Left cardiac atrium (tissue), 4 donors: ENCODE measurements around the gene HIC2. TPM values are rescaled to one million over a fixed set of nuclear protein-coding genes. Genes with fewer than 3 reads are reported as not detected.
"Not testable (repeated sequence)": the region's sequence is repeated elsewhere in the genome, so short reads cannot be mapped to it uniquely, and the experiment has no call there.

Experiments
- ATAC-seq, 2 donors: fragments of 200-7000 bp; cut with Tn5 transposase; one replicate each; pipeline ENCODE4 v1.9.1; 2020; ENCODE audit warnings: mild to moderate bottlenecking in 2 of 2, moderate library complexity in 2 of 2
- DNase-seq: peaks from one replicate; pipeline ENCODE4 v3.0.0-alpha.2; 2020
- intact Hi-C, 2 donors: fragments of 100-400 bp; cut with DNase I; formaldehyde crosslinking; loops; one replicate each; pipeline versions ENCODE4 v1.14.1 to v1.15.1; 2022 to 2023
- total RNA-seq, 2 donors: library from RNA; stranded (reverse); fragmentation: NEBNext Ultra II Directional; extraction: Animal tissue kit (Norgen Biotek cat#: 25700); gene quantifications; one replicate each; pipeline ENCODE4 v1.2.1, GENCODE V29; 2021
- donor health status: DM: no; HTN: yes; CAD: no.
- donor health status: DM: no; HTN: yes; CAD: no; lungs with severe emphysema.
- donor health status: DM: yes; HTN: yes; CAD: no.
- donor health status: Dilated cardiomyopathy.

Gene HIC2
- total RNA-seq, 2 donors from 2014 or later = 1.6 to 2.8 TPM

DNA sequence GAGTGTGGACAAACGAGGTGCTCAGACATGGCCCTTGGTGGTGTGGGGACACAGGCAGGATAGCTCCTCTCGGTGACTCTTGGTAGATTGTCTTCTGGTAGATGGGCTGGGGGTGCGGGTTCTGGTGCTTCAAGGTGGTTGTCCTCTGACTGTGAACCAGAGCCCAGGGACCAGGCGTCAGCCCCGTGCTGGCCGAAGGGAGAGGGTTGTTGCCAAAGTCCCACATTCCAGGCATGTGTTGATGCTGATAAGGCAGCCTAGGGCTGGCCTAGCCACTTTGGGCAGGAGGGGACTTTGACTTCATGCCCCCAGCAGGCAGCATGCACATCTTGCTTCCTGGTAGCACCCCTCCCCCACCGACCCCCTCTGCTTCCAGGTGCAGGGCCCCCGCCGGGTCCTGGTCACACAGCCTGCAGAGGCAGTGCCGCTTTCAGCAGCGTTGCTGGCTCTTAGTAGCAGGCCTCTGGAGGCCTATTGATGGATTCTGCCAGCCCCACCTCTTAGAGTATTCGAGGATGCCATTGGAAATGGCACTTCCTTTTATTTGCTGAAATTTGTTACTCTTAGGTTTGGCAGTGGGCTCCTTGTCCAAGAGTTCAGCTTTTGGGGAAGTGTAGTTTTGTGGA lies 7.0 kb downstream of the HIC2 start:
- DNase-seq, intact Hi-C loops: not testable (repeated sequence)
- peak; percentile 43 to 56 for ATAC-seq

DNA sequence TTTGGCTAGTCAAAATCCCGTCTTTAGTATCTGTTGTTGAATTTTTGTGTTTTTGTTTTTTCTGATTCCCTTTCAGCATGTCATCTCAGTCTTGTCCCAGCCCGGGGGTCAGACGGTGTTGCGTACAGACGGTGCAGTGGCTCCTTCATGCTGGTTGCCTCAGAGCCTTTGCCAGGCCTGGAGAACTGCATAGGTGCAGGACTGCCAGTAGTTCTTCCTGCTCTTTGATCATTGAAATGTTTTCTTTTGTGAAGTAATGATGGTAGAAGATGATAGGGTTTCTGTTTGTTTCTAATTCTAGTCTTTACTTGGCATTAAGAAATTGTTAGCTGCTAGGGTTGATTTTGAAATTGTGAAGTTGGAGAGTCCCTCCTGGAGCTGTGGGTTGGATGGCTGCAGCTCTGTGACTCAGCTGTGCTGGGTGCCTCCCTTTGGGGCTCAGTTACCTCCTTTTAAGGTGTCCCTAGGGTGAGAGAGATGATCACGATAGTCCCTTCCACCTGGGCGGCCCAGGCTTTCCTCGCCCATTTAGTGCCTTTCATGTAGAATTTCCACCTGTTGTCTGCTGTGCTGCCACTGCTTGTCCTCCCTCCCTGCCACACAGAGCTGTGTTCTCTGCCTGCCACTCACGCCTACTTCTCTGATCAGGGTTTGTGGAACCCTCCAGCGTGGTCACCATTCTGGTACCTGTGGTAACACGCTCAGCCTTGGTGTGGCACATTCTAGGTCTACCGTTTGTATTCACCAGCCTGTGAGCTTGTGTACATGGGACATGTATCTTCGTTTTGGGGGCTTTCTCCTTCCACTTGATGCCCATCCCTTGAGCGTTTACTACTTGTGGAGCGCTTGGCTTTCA lies 17.4 kb downstream of the HIC2 start:
- intact Hi-C loops, DNase-seq, ATAC-seq: not testable (repeated sequence)

DNA sequence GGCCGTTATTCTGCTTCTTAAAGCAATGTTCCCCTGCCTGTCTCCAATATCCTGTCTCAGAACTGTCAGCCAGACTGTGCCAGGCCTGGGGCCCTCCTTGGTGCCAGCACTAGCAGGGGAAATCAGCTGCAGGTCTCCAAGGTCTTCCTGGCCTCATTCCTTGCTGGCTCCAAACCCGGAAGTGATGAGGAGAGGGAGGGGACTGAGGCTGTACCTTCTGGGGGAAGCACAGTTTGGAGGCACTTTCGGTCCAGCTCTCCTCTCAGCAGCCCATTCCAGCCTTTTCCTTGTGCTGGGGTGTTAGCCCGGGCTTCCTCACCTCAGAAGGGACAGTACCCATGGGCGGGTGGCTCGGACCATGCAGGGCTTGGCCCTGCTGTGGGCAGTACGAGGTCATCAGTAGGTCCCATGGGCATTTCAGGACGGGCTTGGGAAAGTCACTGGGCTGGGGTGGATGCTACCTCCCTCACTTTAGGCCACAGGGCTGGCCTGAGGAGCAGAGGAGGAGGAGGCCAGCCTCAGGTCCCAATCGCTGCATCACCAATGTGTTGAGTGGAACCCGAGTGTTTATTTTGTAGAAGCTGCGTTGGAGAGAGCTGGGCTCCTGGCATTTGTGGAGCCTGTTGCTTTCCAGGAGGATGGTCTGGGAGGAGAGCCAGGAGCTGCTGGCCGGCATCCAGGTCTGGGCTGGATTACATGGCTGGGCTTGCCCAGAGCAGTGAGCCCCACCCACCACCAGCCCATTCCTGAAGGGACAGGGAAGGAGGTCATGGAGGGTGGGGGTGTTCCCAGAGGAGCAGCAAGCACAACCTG lies 19.0 kb downstream of the HIC2 start:
- intact Hi-C loops = not testable (repeated sequence)
- DNase-seq (peak; percentile 24), ATAC-seq (peak; percentile 87 to 91)

DNA sequence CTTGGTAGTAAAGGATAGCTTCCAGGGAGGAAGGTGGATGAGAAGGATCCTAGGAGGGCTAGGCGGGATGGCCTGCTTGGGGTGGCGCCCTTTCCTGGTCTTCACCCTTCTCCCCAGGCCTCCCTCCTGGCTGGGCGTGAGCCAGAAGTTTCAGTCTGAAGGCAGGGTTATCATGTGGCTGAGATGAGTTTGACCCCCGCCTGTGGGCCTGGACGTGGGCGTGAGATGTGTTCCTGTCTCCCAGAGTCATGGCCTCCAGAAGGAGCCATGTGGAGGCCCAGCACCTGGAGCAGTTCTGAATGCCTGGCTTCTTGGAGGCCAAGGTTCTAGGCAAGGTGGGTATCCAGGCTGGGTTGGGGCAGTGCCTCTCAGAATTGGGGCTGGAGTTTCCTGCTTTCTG lies 20.8 kb downstream of the HIC2 start:
- intact Hi-C loops, ATAC-seq: not testable (repeated sequence)
- DNase-seq = peak; percentile 6

DNA sequence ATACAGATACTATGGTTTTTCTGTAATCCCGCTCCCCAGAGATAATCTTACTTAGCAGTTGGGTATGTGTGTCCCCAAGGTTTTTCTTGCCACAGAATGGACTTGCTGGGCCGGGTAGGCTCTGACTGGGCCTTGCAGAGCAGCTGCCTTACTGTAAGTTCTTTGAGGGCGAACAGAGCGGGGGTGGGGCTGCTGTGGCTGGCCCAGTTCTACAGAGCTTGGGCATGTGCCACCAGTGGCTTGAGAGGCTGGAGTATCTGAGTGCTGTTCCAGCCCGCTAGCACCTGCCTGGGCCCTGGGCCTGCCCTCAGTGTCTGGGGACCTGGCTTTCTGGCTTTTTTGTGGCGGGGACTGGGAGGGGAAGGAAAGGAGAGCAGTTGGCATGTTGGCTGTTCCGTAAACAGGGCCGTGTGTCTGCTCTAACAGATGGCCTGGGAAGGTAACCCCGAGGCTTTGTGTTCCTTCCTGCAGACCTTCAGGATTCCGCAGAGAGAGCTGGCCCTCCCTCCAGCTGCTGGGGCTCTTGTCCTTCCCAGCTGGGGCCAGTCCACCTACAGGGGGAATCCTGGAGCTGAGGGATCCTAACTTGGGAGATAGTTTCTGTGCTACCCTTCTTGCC lies 23.0 kb downstream of the HIC2 start:
- DNase-seq, intact Hi-C loops: not testable (repeated sequence)
- ATAC-seq = peak in 1 of 2 donors; percentile 14

DNA sequence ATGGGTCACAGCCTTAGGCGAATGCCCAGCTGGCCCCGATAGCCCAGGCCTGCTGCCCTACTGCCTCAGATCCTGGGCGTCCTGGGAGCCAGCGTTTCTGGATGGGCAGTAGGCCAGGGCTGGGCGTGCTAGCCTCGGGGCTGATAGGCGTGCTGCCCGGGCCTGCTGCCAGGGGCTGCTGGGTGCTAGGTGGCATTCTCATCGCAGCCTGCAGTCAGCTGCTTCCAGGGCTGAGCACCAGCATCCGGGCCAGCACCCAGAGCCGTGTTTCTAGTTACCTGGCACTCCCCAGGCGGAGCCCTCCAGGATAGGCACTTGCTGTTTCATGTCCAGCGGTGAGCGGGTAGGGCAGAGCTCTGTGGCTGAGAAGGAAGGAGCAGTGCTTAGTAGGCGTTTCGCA lies 23.5 kb downstream of the HIC2 start:
- intact Hi-C loops = not testable (repeated sequence)

DNA sequence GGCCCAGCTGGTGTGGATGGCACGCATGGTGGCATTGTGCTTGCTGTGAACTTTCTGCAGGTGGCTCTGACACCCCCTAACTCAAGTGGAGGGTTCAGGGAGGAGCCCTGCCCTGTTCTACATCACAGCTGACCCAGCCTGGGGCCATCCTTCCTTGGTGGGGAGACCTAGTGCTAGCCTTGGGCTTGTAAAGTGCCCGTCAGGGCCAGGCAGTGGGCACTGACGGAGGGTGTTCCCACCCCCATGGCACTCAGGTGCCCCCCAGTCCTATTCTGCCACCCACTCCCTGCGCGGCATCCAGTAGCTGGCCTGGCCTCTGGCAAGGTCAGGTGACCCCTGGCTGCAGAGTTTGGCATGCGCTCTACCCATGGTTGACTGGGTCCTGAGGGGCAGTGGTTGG lies 24.0 kb downstream of the HIC2 start:
- peak; percentile 16 for DNase-seq
- ATAC-seq, intact Hi-C loops: not testable (repeated sequence)

More for the DNA sequence above, 23.5 kb downstream of the HIC2 start:
- peak; percentile 73 to 74 for ATAC-seq
- not testable (repeated sequence) for DNase-seq

DNA sequence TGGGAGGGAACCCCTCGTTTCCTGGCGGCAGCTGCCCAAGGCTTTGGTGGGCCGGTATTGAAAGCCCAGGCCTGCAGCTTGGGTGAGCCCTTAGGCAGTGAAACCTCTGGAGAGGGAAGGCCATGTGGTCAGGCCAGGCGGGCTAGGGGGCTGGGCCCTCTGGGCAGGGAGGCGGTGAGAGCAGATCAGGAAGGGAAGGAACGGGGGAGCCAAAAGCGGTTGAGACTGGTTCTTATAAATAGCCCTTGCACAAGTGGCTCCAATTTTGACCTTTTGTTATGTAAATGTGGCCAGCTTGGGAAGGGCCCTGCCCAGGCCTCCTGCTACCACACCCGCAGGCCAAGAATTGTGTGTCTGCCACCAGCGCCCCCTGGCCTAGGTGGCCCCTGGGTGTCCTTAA lies 25.0 kb downstream of the HIC2 start:
- intact Hi-C loops = not testable (repeated sequence)

DNA sequence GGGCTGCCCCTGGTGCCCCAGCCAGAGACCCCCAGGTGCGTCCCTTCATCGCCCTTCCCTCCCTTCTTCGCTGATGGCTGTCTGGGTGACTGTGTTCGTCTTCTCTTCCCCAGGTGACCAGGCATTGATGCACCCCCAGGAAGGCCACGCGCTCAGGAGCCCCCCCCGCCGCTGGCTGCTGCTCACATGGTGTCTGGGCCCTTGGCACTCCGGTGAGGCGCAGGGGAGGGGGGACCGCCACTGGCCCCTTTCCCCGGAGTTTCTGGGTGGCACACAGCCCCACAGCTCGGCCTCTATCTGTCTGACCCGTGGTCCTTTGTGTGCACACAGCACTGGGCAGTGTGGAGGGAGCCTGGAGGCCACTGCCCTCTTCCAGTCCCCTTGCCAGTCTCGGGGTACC lies 25.5 kb downstream of the HIC2 start:
- intact Hi-C loops, ATAC-seq: not testable (repeated sequence)
- peak; percentile 15 for DNase-seq

More for the DNA sequence above, 25.0 kb downstream of the HIC2 start:
- DNase-seq = not testable (repeated sequence)
- ATAC-seq = peak; percentile 14 to 51

DNA sequence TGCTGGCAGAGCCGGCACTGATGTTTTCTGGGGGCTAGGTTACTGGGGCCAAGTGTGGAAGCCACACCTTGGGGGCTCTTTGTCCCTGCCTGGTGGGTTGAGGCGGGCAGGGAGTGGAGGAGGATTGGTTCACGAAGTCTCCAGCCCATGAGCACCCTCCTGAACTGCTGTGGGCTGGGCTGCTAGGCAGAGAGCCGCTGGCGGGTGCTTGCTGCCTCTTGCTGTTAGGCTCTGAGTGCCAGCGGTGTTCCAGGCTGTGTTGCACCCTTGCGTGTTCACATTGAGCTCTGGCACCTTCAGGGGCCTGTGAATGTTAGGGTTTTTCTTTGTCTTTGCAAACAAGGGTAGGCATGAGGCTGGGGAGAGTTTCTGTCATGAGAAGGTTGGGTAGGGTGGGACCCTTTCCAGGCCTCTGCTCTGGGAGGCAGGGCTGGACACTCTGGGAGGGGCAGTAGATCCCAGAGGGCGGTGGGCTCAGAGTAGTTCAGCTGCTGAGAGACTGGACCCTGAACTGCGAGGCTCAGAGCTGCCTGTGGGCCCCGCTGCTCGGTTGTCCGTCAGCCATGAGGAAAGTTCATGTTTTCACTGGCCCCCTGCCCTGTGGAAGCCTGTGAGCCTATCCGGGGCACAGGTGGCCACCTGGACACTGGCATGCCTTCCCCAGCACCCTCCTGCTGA lies 26.0 kb downstream of the HIC2 start:
- ATAC-seq (no peak), DNase-seq (peak; percentile 11)
- intact Hi-C loops = no loop called here

DNA sequence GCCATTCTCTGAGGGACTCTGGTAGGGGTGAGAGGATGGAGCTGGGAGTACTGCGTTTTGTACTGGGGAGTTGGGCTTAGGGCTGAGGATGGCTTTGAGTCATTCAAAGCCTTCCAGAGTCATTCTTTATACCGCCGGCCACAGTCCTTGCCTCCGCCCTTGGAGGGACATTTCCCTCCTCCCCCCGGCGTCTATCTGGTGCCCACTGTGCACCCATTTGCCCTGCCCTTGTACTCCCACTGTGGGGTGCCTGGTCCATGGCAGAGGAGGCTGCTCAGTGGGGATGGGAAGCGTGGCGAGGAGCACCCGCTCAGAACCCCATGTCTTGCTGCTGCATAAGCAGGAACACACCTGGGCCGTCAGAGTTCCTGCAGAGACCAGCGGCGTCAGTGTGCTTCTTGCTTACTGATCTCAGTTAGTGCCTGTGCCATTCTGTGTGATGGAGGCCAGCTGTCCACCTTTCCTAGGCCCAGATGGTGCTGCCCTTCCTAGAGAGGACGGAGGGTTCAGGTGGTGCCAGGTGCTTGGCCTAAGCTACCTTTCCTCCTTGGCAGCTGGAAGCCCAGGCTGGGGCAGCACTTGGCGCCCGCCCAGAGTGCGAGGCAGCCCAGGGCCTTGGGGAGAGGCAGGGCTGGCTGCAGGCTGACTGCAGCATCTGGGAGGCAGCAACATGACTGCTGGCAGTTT lies 26.7 kb downstream of the HIC2 start:
- intact Hi-C loops = no loop called here
- ATAC-seq (no peak), DNase-seq (peak; percentile 14)

DNA sequence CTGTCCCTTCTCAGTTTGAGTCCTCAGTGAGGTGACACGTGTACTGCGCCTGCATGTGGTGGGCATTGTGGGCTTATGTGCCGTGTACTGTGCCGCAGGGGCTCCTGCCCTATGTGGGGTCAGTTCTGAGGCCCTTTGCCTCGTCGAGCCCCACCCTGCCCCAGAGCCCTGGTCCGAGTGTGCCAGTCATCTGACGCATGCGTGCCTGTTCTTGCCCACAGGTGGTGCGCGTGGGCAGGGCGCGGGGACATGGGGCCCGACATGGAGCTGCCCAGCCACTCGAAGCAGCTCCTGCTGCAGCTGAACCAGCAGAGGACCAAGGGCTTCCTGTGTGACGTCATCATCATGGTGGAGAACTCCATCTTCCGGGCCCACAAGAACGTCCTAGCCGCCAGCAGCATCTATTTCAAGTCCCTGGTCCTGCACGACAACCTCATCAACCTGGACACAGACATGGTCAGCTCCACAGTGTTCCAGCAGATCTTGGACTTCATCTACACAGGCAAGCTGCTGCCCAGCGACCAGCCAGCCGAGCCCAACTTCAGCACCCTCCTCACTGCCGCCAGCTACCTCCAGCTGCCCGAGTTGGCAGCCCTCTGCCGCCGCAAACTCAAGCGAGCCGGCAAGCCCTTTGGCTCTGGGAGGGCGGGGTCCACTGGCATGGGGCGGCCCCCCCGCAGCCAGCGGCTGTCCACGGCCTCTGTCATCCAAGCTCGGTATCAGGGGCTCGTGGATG lies 27.7 kb downstream of the HIC2 start:
- ATAC-seq (no peak), DNase-seq (peak; percentile 11)
- intact Hi-C loops = no loop called here

DNA sequence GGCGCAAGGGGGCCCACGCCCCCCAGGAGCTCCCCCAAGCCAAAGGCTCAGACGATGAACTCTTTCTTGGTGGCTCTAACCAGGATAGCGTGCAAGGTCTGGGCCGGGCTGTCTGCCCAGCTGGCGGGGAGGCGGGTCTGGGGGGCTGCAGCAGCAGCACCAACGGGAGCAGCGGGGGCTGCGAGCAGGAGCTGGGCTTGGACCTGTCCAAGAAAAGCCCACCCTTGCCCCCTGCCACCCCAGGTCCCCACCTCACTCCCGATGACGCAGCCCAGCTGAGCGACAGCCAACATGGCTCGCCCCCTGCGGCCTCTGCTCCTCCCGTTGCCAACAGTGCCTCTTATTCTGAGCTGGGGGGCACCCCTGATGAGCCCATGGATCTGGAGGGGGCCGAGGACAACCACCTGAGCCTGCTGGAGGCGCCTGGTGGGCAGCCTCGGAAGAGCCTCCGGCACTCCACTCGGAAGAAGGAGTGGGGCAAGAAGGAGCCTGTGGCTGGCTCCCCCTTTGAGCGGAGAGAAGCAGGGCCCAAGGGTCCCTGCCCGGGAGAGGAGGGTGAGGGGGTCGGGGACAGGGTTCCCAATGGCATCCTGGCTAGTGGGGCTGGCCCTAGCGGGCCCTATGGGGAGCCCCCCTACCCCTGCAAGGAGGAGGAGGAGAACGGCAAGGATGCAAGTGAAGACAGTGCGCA lies 28.4 kb downstream of the HIC2 start:
- intact Hi-C loops = no loop called here
- no peak for ATAC-seq
- peak; percentile 13 for DNase-seq

DNA sequence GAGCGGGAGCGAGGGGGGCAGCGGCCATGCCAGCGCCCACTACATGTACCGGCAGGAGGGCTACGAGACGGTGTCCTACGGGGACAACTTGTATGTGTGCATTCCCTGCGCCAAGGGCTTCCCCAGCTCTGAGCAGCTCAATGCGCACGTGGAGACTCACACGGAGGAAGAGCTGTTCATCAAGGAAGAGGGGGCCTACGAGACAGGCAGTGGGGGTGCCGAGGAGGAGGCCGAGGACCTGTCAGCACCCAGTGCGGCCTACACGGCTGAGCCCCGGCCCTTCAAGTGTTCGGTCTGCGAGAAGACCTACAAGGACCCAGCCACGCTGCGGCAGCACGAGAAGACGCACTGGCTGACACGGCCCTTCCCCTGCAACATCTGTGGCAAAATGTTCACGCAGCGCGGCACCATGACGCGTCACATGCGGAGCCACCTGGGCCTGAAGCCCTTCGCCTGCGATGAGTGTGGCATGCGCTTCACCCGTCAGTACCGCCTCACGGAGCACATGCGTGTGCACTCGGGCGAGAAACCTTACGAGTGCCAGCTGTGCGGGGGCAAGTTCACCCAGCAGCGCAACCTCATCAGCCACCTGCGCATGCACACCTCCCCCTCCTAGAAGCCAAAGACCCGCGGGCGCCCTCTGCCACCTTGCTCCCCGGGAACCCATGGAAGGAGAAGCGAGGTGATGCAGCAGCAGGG lies 29.1 kb downstream of the HIC2 start:
- no peak for ATAC-seq
- peak; percentile 17 for DNase-seq
- intact Hi-C loops = no loop called here

DNA sequence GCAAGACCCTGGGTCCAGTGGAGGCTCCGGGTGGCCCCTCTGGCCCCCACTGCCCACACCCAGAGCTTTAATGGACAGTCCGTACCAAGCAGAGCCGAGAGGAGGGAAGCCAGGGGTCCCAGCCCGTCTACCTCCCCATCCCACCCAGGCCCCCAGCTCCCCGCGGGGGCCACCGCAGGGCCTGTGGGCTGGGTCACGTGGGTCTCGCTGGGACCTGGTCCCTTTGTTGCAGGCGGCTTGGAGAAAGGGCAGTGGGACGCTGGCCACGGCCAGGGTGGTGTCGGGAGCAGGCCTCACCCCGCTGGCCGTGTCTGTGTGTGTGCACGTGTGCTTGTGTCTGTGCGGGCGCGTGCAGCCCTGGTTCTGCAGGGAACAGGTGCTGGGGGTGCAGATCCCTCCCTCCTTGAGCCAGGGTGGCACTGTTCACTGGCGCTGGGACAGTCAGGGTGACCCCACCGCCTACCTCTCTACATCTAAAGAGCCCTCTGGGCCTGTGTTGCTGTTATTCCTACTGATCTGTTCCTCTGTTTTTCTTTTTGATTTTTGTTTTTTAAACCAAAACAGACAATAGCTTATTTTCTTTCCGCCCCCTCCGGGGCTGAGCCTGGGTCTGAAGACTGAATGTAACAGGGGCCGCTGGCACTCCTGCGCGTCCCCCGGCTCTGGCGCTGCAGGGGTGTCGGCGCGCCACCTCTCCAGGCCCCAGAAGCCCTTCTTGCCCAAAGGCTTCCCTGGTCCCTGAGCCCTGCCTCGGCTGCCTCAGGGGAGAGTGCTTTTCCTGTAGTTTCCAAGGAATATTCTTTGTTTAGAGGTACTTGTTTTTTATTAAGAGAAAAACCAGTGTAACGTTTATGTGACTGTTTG lies 29.9 kb downstream of the HIC2 start:
- ATAC-seq (no peak), DNase-seq (peak; percentile 13)
- intact Hi-C loops = no loop called here
